ENCODE measurements around the gene TCAP.

TCAP gene

GRCh38 chr17:39621523-39622379 lies 43.4 kb upstream of the TCAP start:
- TF ChIP-seq NFIC (IDR thresholded peaks at IDR 0.05), result peak; percentile 24; the same call in 1 of the 2 replicates
- TF ChIP-seq TCF12 (IDR thresholded peaks at IDR 0.05; ENCODE audit: low read depth), result no peak
- no peak for TF ChIP-seq CREB1 (IDR thresholded peaks at IDR 0.05; ENCODE audit: low read depth)
- TF ChIP-seq TAF1 (IDR thresholded peaks at IDR 0.05; ENCODE audit: low read depth), result 0 out of 2 replicates have a peak, but pooled peaks have one; percentile 13
- peak; percentile 75 for TF ChIP-seq REST (IDR thresholded peaks at IDR 0.05; ENCODE audit: low read depth)
- TF ChIP-seq ZBTB7A (IDR thresholded peaks at IDR 0.05; ENCODE audit: low read depth), result peak; percentile 65; the same call in 1 of the 2 replicates
- TF ChIP-seq FOXM1 (IDR thresholded peaks at IDR 0.05; ENCODE audit: borderline replicate concordance, low read depth), result no peak
- peak; percentile 96 for TF ChIP-seq RAD21 (IDR thresholded peaks at IDR 0.05; ENCODE audit: low read depth)
- TF ChIP-seq TEAD4 (IDR thresholded peaks at IDR 0.05), result peak; percentile 18; the same call in 1 of the 2 replicates
- TF ChIP-seq USF1 (IDR thresholded peaks at IDR 0.05), result no peak

GRCh38 chr17:39622380-39623006 lies 42.7 kb upstream of the TCAP start:
- TF ChIP-seq FOXM1 (IDR thresholded peaks at IDR 0.05; ENCODE audit: borderline replicate concordance, low read depth) (no peak), TEAD4 (IDR thresholded peaks at IDR 0.05) (no peak), EGR1 (IDR thresholded peaks at IDR 0.05) (no peak), RAD21 (IDR thresholded peaks at IDR 0.05; ENCODE audit: low read depth) (no peak)
- TF ChIP-seq, protein P1, sequence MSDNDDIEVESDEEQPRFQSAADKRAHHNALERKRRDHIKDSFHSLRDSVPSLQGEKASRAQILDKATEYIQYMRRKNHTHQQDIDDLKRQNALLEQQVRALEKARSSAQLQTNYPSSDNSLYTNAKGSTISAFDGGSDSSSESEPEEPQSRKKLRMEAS (IDR thresholded peaks at IDR 0.05), result no peak

DNA sequence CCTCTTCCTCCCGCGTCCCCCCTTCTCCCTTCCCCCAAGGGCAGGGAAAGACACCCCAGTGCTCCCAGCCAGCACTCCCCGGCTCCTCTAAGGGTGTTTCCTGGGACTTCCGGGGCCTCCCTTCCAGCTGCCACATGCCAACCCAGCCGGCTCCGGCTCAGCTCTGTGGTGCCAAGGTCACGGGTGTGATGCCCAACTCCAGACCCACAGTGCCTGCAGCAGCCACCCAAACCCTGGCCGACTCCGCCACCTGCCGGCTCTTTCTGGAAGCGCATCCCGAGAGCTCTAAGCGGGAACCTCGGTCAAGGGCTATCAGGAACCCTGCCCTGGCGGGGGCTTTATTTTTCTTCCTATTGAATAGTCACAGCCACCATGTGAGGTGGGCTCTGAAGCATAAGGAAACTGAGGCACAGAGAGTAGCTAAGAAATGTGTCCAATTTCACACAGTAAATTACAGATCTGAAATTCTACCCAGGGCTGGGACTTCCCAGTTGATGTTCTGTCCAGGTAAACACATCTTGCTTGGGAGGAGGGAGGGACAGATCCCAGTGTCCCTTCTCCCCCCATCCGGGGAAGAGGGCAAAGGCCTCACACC lies 41.7 kb upstream of the TCAP start:
- TF ChIP-seq TCF12 (IDR thresholded peaks at IDR 0.05; ENCODE audit: low read depth) (no peak), RAD21 (IDR thresholded peaks at IDR 0.05; ENCODE audit: low read depth) (peak; percentile 94), CREB1 (IDR thresholded peaks at IDR 0.05; ENCODE audit: low read depth) (no peak), TAF1 (IDR thresholded peaks at IDR 0.05; ENCODE audit: low read depth) (no peak)

- no peak for TF ChIP-seq CREB1 (IDR thresholded peaks at IDR 0.05; ENCODE audit: low read depth)
- no peak for TF ChIP-seq RAD21 (IDR thresholded peaks at IDR 0.05; ENCODE audit: low read depth)
- TF ChIP-seq TAF1 (IDR thresholded peaks at IDR 0.05; ENCODE audit: low read depth), result no peak
- TF ChIP-seq, protein P1 (IDR thresholded peaks at IDR 0.05), result no peak
- no peak for TF ChIP-seq EP300 (IDR thresholded peaks at IDR 0.05; ENCODE audit: borderline replicate concordance)
- no peak for TF ChIP-seq NFIC (IDR thresholded peaks at IDR 0.05)
- TF ChIP-seq EGR1 (IDR thresholded peaks at IDR 0.05), result no peak
- TF ChIP-seq TEAD4 (IDR thresholded peaks at IDR 0.05), result no peak
- no peak for TF ChIP-seq CEBPB (IDR thresholded peaks at IDR 0.05)
- no peak for TF ChIP-seq ZBTB7A (IDR thresholded peaks at IDR 0.05; ENCODE audit: low read depth)
- no peak for TF ChIP-seq YY1 (IDR thresholded peaks at IDR 0.05; ENCODE audit: low read depth)
- no peak for TF ChIP-seq REST (IDR thresholded peaks at IDR 0.05; ENCODE audit: low read depth)
- no peak for TF ChIP-seq FOXM1 (IDR thresholded peaks at IDR 0.05; ENCODE audit: borderline replicate concordance, low read depth)
- no peak for TF ChIP-seq USF1 (IDR thresholded peaks at IDR 0.05)
- no peak for TF ChIP-seq TCF12 (IDR thresholded peaks at IDR 0.05; ENCODE audit: low read depth)
These were observed 40.8 kb upstream of the TCAP start for GRCh38 chr17:39624313-39624712.

DNA sequence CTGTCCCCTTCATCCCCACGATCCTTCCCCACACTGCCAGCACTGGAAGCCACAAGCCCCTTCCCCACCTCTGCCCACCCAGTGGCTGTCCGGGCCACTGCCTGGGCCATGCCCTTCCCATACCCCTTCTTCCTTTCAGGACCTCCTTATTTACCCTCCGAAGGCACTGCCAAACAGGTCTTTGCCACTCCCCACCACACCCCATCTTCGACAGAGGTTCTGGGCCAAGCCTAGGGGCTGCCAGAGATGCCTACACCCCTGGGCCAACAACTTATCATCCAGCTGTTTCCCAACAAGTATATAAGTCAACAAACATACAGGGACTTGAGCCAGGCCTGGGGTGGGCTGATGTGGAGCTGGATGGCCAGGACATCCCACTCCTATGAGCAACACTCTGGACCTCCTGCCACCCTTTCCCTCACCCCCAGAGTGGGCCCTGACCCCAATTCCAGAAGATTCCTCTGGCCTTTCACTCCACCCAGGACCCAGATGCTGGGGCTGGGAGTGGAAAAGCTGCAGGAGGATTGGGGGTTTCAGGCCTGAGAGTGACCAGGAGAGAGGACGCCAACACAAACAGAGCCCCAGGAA lies 39.9 kb upstream of the TCAP start:
- no peak for TF ChIP-seq TCF12 (IDR thresholded peaks at IDR 0.05; ENCODE audit: low read depth)
- TF ChIP-seq TAF1 (IDR thresholded peaks at IDR 0.05; ENCODE audit: low read depth), result no peak
- TF ChIP-seq NFIC (IDR thresholded peaks at IDR 0.05), result no peak
- no peak for TF ChIP-seq TEAD4 (IDR thresholded peaks at IDR 0.05)
- no peak for TF ChIP-seq FOXM1 (IDR thresholded peaks at IDR 0.05; ENCODE audit: borderline replicate concordance, low read depth)
- TF ChIP-seq CEBPB (IDR thresholded peaks at IDR 0.05), result no peak
- no peak for TF ChIP-seq EP300 (IDR thresholded peaks at IDR 0.05; ENCODE audit: borderline replicate concordance)
- TF ChIP-seq YY1 (IDR thresholded peaks at IDR 0.05; ENCODE audit: low read depth), result no peak
- TF ChIP-seq REST (IDR thresholded peaks at IDR 0.05; ENCODE audit: low read depth), result no peak
- no peak for TF ChIP-seq ZBTB7A (IDR thresholded peaks at IDR 0.05; ENCODE audit: low read depth)
- TF ChIP-seq EGR1 (IDR thresholded peaks at IDR 0.05), result no peak
- no peak for TF ChIP-seq CREB1 (IDR thresholded peaks at IDR 0.05; ENCODE audit: low read depth)
- TF ChIP-seq USF1 (IDR thresholded peaks at IDR 0.05), result no peak
- TF ChIP-seq, protein P1 (IDR thresholded peaks at IDR 0.05), result no peak
- TF ChIP-seq RAD21 (IDR thresholded peaks at IDR 0.05; ENCODE audit: low read depth), result no peak
